Naive thymus-derived CD4-positive, alpha-beta T cell (primary cell): ENCODE data around the gene TSPAN13. TPM values are rescaled to one million over a fixed set of nuclear protein-coding genes. Genes with fewer than 3 reads are reported as not detected.
A peak's percentile ranks its signal among the peaks of the same experiment; 100 is the strongest.

Experiments
- ATAC-seq: fragments of 150-1000 bp; cut with Tn5 transposase; 2 replicates; pipeline ENCODE4 v1.10.0; 2021; ENCODE audit warnings: mild to moderate bottlenecking, moderate library complexity
- CTCF ChIA-PET: fragments of 350-600 bp; sonication (Branson Sonifier 250); formaldehyde crosslinking; loops from one replicate; lab custom pipeline; 2021; ENCODE audit warnings: antibody characterized with exemption; lab: Charles Lee
- POLR2A ChIA-PET: fragments of 350-600 bp; sonication (Branson Sonifier 250); formaldehyde crosslinking; loops from one replicate; lab custom pipeline; 2021; ENCODE audit warnings: antibody characterized with exemption, inconsistent platforms; lab: Charles Lee
- DNase-seq, 9 donors: peaks; one replicate each; pipeline versions ENCODE4 v3.0.0 to v3.0.0-alpha.2; 2020 to 2022; ENCODE audit warnings: mixed read lengths in 1 of 9
- H3K27ac ChIP-seq: one replicate; pipeline ENCODE4 v1.7.0; 2013; ENCODE audit warnings: mild to moderate bottlenecking, low read depth, low read length, moderate library complexity
- H3K27me3 ChIP-seq, 2 donors: one replicate each; pipeline ENCODE4 v1.7.0; 2013; ENCODE audit warnings: low read length in 2 of 2, mild to moderate bottlenecking in 2 of 2, moderate library complexity in 2 of 2; ENCODE audit not compliant: control insufficient read depth in 2 of 2, insufficient read depth in 2 of 2
- H3K36me3 ChIP-seq, 3 experiments: 1 replicate in 2 of 3; 2 replicates in 1 of 3; pipeline ENCODE4 v1.7.0; 2013; ENCODE audit warnings: low read length in 3 of 3, mild to moderate bottlenecking in 3 of 3, moderate library complexity in 1 of 3; ENCODE audit not compliant: insufficient read depth in 3 of 3, control insufficient read depth in 2 of 3
- H3K4me1 ChIP-seq, 2 donors: one replicate each; pipeline ENCODE4 v1.7.0; 2013; ENCODE audit warnings: low read length in 2 of 2, mild to moderate bottlenecking in 2 of 2, moderate library complexity in 1 of 2; ENCODE audit not compliant: control insufficient read depth in 2 of 2, insufficient read depth in 2 of 2
- H3K4me3 ChIP-seq: 2 replicates; pipeline ENCODE4 v1.7.0; 2013; ENCODE audit warnings: mild to moderate bottlenecking, low read length
- H3K9me3 ChIP-seq, 3 experiments: 1 replicate in 2 of 3; 2 replicates in 1 of 3; pipeline ENCODE4 v1.7.0; 2013; ENCODE audit warnings: low read length in 3 of 3; ENCODE audit not compliant: control insufficient read depth in 2 of 3
- H3K27ac Mint-ChIP-seq, 9 donors: one replicate each; pipeline ENCODE4 v1.8.0; 2020 to 2022; ENCODE audit warnings: mixed read lengths in 9 of 9, mild to moderate bottlenecking in 8 of 9, moderate library complexity in 5 of 9, inconsistent platforms in 2 of 9
- H3K27me3 Mint-ChIP-seq, 5 donors: one replicate each; pipeline ENCODE4 v1.8.0; 2021 to 2022; ENCODE audit warnings: mixed read lengths in 5 of 5, mild to moderate bottlenecking in 1 of 5
- H3K36me3 Mint-ChIP-seq, 5 donors: one replicate each; pipeline ENCODE4 v1.8.0; 2020 to 2022; ENCODE audit warnings: mixed read lengths in 5 of 5, mild to moderate bottlenecking in 3 of 5, inconsistent platforms in 1 of 5
- H3K4me1 Mint-ChIP-seq, 7 donors: one replicate each; pipeline ENCODE4 v1.8.0; 2020 to 2022; ENCODE audit warnings: mixed read lengths in 7 of 7, mild to moderate bottlenecking in 3 of 7, inconsistent platforms in 1 of 7
- H3K4me3 Mint-ChIP-seq, 10 donors: one replicate each; pipeline ENCODE4 v1.8.0; 2020 to 2022; ENCODE audit warnings: mild to moderate bottlenecking in 10 of 10, mixed read lengths in 10 of 10, moderate library complexity in 6 of 10, inconsistent platforms in 2 of 10
- H3K9me3 Mint-ChIP-seq, 11 donors: one replicate each; pipeline ENCODE4 v1.8.0; 2020 to 2022; ENCODE audit warnings: mixed read lengths in 11 of 11, mild to moderate bottlenecking in 4 of 11, inconsistent platforms in 1 of 11, moderate library complexity in 1 of 11
- intact Hi-C, 2 donors: fragments of 100-400 bp; cut with micrococcal nuclease; formaldehyde crosslinking; loops; one replicate each; pipeline ENCODE4 v1.15.1; 2023
- polyA plus RNA-seq, 2 donors: library from polyadenylated mRNA; unstranded; fragments of 300-500 nt; fragmentation: Illumina TruSeq; gene quantifications; one replicate each; pipeline ENCODE4 v1.2.3, GENCODE V29; 2021
- total RNA-seq, 6 experiments: library from RNA in 5 of 6; stranded (reverse) in 5 of 6; gene quantifications; 1 replicate in 5 of 6; 2 replicates in 1 of 6; pipeline ENCODE4 v1.2.3 and lab custom pipeline; 2021 to 2026

The TSPAN13 gene
- total RNA-seq = 1 to 10 TPM in 1 of 5 experiments, under 1 TPM in 2, not detected in 2; 0.31 to 2.5 (median 0.74) TPM
- polyA plus RNA-seq = under 1 TPM in 1 of 2 donors, not detected in 1; 0.17 TPM
- total RNA-seq (lab: John Stamatoyannopoulos, UW) = not detected

DNA sequence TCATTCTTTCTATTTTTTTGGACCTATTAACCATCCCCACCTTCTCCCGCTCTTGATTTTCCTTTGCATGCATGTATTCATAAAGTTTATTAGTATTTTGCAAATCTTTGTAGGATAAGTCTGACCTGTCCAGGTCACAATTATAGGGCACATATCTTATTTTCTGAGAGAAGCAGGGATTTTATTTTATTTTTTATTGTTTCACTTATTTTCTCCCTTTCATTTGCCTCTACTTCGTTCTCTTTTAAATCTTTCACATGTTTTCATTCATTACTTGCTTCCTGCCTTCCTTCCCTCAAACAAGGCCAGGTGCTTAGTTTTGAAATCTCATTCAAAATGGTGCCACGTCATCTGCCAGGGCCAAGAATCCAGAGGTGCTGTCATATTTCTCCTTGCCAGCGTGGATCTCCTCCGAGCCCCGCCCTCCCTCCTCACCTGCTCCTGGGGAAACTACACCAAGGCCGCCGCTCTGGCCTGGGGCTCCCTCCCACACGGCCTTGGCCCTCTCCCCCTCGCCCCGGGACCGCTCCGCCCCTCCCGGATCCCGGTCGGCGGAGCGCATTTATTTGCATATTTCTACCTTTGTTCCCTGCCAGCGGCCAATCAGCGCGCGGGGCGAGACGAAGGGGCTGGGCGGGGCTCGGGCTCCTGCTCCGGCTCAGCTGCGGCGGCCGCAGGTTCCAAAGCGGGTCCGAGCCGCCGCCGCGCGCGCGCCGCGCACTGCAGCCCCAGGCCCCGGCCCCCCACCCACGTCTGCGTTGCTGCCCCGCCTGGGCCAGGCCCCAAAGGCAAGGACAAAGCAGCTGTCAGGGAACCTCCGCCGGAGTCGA is at the start of gene TSPAN13:
TSPAN13 (plus strand) TSS at position 654 of the 830 bp plus-strand sequence. CDS start 213 bp downstream, outside the sequence.
- peaks cover 31 to 60% (median 44%) of the 10 kb centered on the region in 5 donors for H3K27me3 Mint-ChIP-seq
- H3K36me3 Mint-ChIP-seq = no peaks in the 10 kb centered on the region
- ChIA-PET POLR2A (no interaction called here), CTCF (no interaction called here)
- H3K27me3 ChIP-seq = peaks cover 3 to 8% of the 10 kb centered on the region in 2 donors
- ATAC-seq (peak; percentile 83), DNase-seq (peak in 7 of 9 donors; percentile 2 to 69 (median 18))
- H3K36me3 ChIP-seq = no peaks in the 10 kb centered on the region
- peak within 1 kb of the TSS in 1 of 9 donors; percentile 90 for H3K27ac Mint-ChIP-seq
- no peaks in the 10 kb centered on the region for H3K9me3 ChIP-seq
- no peak within 1 kb of the TSS for H3K27ac ChIP-seq
- peaks cover 9 to 15% (median 11%) of the 10 kb centered on the region in 7 donors for H3K4me1 Mint-ChIP-seq
- H3K4me3 ChIP-seq = peak within 1 kb of the TSS; percentile 43
- H3K9me3 Mint-ChIP-seq = peaks cover 0 to 2% (median 0%) of the 10 kb centered on the region in 11 donors
- peaks cover 0 to 5% of the 10 kb centered on the region in 2 donors for H3K4me1 ChIP-seq
- intact Hi-C loops = loop anchor here in 1 of 2 donors (2.0 to 5.0 kb wide), 3 partner anchors 56 to 333 kb away; partner anchors contain the start of genes ANKMY2 and CRPPA
- H3K4me3 Mint-ChIP-seq = peak within 1 kb of the TSS; percentile 70 to 91 (median 82)

DNA sequence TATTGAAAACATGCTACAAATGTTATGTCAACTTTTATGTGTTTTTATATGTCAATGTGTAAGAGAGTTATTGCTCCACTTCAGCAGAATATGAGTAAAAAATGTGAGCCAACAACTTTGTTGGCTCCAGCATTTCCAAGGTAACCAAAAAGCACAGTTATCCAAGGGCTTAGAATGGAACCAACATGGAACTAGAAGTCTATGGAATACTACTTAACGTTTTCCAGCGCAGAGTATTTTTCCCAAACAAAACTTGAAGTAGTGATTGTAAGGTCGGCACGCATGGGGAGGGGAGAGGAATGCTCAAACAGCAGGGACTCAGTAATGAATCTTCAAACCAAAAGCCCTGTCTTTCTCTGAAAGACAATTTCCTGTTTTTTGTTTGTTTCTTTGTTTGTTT is 45.0 kb upstream of the TSPAN13 start:
- no peak for DNase-seq
- H3K9me3 ChIP-seq = no peaks in the 10 kb centered on the region
- no peak for ATAC-seq
- peaks cover 0 to 16% (median 0%) of the 10 kb centered on the region in 3 experiments for H3K36me3 ChIP-seq
- no peak overlapping the region for H3K27ac ChIP-seq
- Mint-ChIP-seq H3K27ac (no peak overlapping the region), H3K27me3 (no peaks in the 10 kb centered on the region), H3K4me1 (peaks cover 0 to 2% (median 0%) of the 10 kb centered on the region in 7 donors), H3K9me3 (no peaks in the 10 kb centered on the region), H3K36me3 (peaks cover 18 to 43% (median 36%) of the 10 kb centered on the region in 5 donors), H3K4me3 (no peak overlapping the region)
- intact Hi-C loops = no loop called here
- POLR2A ChIA-PET = no interaction called here
- CTCF ChIA-PET = no interaction called here
- no peaks in the 10 kb centered on the region for H3K4me1 ChIP-seq
- H3K4me3 ChIP-seq = no peak overlapping the region
- no peaks in the 10 kb centered on the region for H3K27me3 ChIP-seq

DNA sequence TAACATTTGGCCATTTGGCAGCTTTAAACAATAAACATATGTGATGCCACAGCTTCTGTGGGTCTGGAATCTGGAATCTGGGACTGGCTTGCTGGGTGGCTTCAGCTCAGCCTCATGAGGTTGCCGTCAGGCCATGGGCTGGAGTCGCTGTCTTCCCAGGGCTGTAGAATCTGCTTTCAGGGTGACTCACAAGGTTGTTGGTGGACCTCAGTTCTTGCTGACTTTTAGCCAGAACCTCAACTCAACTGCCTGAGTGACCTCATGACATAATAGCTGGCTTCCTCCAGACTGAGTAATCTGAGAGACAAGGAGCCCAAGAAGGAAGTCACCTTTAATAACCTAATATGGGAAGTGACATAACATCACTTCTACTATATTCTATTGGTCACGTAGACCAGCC is 44.6 kb upstream of the TSPAN13 start:
- H3K27me3 Mint-ChIP-seq = no peaks in the 10 kb centered on the region
- H3K9me3 Mint-ChIP-seq = no peaks in the 10 kb centered on the region
- no peak overlapping the region for H3K4me3 Mint-ChIP-seq
- Histone ChIP-seq H3K36me3 (peaks cover 0 to 16% (median 0%) of the 10 kb centered on the region in 3 experiments), H3K27me3 (no peaks in the 10 kb centered on the region), H3K4me1 (no peaks in the 10 kb centered on the region), H3K9me3 (no peaks in the 10 kb centered on the region), H3K27ac (no peak overlapping the region), H3K4me3 (no peak overlapping the region)
- DNase-seq = no peak
- ChIA-PET POLR2A (no interaction called here), CTCF (no interaction called here)
- intact Hi-C loops = no loop called here
- ATAC-seq = peak; percentile 42
- H3K36me3 Mint-ChIP-seq = peaks cover 15 to 38% (median 32%) of the 10 kb centered on the region in 5 donors
- H3K27ac Mint-ChIP-seq = no peak overlapping the region
- peaks cover 0 to 2% (median 0%) of the 10 kb centered on the region in 7 donors for H3K4me1 Mint-ChIP-seq

DNA sequence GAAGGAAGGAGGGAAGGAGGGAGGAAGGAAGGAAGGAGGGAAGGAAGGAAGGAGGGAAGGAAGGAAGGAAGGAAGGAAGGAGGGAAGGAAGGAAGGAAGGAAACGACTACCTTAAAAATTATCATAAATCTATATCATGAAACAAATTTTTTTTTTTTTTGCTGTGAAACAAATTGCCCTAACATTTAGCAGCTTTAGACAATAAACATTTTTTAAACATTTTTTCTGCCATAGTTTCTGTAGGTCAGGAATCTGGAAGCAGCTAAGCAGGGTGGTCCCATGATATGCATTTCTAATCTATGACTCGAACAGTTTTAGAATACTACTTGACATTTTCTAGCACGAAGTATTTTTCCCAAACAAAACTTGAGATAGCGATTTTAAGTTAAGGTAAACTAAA is 42.9 kb upstream of the TSPAN13 start:
- H3K27me3 ChIP-seq = no peaks in the 10 kb centered on the region
- Mint-ChIP-seq H3K9me3 (no peaks in the 10 kb centered on the region), H3K27me3 (no peaks in the 10 kb centered on the region), H3K36me3 (peaks cover 8 to 29% (median 22%) of the 10 kb centered on the region in 5 donors), H3K4me1 (peaks cover 0 to 2% (median 0%) of the 10 kb centered on the region in 7 donors), H3K27ac (no peak overlapping the region), H3K4me3 (no peak overlapping the region)
- no peak for DNase-seq
- H3K4me3 ChIP-seq = no peak overlapping the region
- no peak overlapping the region for H3K27ac ChIP-seq
- POLR2A ChIA-PET = no interaction called here
- no peaks in the 10 kb centered on the region for H3K4me1 ChIP-seq
- ATAC-seq = no peak
- CTCF ChIA-PET = no interaction called here
- peaks cover 0 to 8% (median 0%) of the 10 kb centered on the region in 3 experiments for H3K36me3 ChIP-seq
- no peaks in the 10 kb centered on the region for H3K9me3 ChIP-seq
- intact Hi-C loops = no loop called here

DNA sequence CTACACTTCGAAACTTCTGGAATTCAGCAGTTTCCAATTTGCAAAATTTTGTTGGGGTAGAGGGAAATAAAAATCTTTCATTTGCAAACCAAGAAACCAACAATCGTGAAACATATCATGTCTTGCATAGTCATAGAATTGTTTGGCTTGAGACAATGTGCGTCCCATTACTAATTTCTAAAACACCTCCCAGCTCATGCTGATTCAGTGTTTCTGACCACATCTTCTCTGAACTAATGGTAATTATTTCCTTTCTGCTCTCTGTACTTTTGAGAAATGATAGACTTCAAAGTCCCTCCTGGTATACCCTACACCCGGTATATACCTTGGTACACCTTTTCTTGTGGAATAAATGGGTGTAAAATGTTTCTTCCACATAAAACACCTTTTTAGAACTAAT is 41.8 kb upstream of the TSPAN13 start:
- H3K4me1 ChIP-seq = no peaks in the 10 kb centered on the region
- peaks cover 0 to 2% (median 0%) of the 10 kb centered on the region in 7 donors for H3K4me1 Mint-ChIP-seq
- intact Hi-C loops = no loop called here
- no peak overlapping the region for H3K27ac ChIP-seq
- no peak for ATAC-seq
- H3K27me3 Mint-ChIP-seq = no peaks in the 10 kb centered on the region
- peaks cover 3 to 25% (median 16%) of the 10 kb centered on the region in 5 donors for H3K36me3 Mint-ChIP-seq
- no peak for DNase-seq
- no peaks in the 10 kb centered on the region for H3K36me3 ChIP-seq
- no peaks in the 10 kb centered on the region for H3K9me3 ChIP-seq
- no peak overlapping the region for H3K27ac Mint-ChIP-seq
- H3K4me3 ChIP-seq = no peak overlapping the region
- ChIA-PET CTCF (no interaction called here), POLR2A (no interaction called here)
- H3K27me3 ChIP-seq = no peaks in the 10 kb centered on the region
- H3K9me3 Mint-ChIP-seq = no peaks in the 10 kb centered on the region
- H3K4me3 Mint-ChIP-seq = no peak overlapping the region

DNA sequence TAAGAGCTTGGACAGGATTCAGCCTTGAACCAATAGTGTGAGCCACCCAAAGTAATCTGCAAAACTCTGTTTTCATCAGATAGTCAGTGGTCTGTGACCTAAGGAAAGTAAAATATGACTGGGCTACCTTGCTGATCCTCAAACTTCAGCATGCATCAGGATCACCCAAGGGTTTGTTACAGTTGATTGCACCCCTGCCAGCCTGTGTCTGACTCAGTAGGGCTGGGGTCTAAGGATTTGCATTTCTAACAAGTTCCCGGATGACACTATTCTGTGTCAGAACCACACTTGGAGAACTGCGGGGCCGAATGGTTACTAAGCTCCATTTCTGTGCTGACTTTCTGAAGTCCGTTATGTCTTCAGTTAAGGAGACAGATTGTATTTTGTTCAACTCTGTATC is 40.6 kb upstream of the TSPAN13 start:
- ChIA-PET POLR2A (no interaction called here), CTCF (interaction anchor here (0.7 kb wide), 2 partner anchors 194 to 1267 kb away, joined by 3 to 4 read pairs; no protein-coding TSS in a partner anchor)
- DNase-seq (no peak), ATAC-seq (no peak)
- H3K4me1 Mint-ChIP-seq = peaks cover 0 to 2% (median 0%) of the 10 kb centered on the region in 7 donors
- no peak overlapping the region for H3K27ac ChIP-seq
- H3K36me3 ChIP-seq = no peaks in the 10 kb centered on the region
- H3K9me3 ChIP-seq = no peaks in the 10 kb centered on the region
- H3K4me3 ChIP-seq = no peak overlapping the region
- H3K36me3 Mint-ChIP-seq = peaks cover 3 to 28% (median 14%) of the 10 kb centered on the region in 5 donors
- H3K27me3 ChIP-seq = no peaks in the 10 kb centered on the region
- H3K27me3 Mint-ChIP-seq = no peaks in the 10 kb centered on the region
- no peak overlapping the region for H3K4me3 Mint-ChIP-seq
- H3K9me3 Mint-ChIP-seq = no peaks in the 10 kb centered on the region
- intact Hi-C loops = no loop called here
- H3K27ac Mint-ChIP-seq = no peak overlapping the region
- H3K4me1 ChIP-seq = no peaks in the 10 kb centered on the region
